Measurements from ENCODE around the gene ENTHD1.

Gene ENTHD1

DNA sequence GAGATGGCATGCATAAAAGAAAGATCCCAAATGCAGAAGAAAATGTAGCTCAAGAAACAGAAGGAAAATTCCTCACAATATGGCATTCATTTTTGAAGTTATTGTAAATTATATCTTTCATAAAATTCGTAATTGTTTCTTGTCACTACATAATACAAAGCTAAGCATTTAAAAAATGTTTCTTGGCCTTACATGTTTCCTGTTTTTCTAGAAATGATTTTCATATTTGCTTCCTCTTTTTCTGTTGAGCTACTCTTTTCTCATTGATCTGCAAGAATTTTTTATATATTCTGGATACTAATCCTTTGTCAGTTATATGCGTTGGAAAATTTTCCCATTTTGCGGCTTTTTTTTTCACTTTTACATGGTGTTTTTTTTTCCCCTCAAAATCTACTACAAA, 48.0 kb downstream of the ENTHD1 start:
- peaks cover 8% of the 10 kb centered on the region for H3K27me3 ChIP-seq (ENCODE audit: control insufficient read depth, low read length)
- no peaks in the 10 kb centered on the region for H3K36me3 ChIP-seq (ENCODE audit: control insufficient read depth, low read length)
- H3K9me3 ChIP-seq (ENCODE audit: control insufficient read depth, insufficient read depth, low read length), result no peaks in the 10 kb centered on the region
- H3K9me2 ChIP-seq (replicated peaks; ENCODE audit: control insufficient read depth, low read length), result no peaks in the 10 kb centered on the region
- no peak overlapping the region for H3K27ac ChIP-seq (ENCODE audit: low read depth, low read length)
- H4K20me1 ChIP-seq (ENCODE audit: control insufficient read depth, insufficient read depth, low read depth, low read length), result no peaks in the 10 kb centered on the region
- no peaks in the 10 kb centered on the region for H3K79me2 ChIP-seq (ENCODE audit: control insufficient read depth, low read length)
- no peak overlapping the region for H3K4me3 ChIP-seq (ENCODE audit: low read length)
- H3K4me2 ChIP-seq (ENCODE audit: low read length), result peak overlapping the region; percentile 30
- H3K4me1 ChIP-seq (ENCODE audit: control insufficient read depth, low read length), result peaks cover 17% of the 10 kb centered on the region
- no peaks in the 10 kb centered on the region for H3F3A ChIP-seq (ENCODE audit: control insufficient read depth, insufficient read depth)
- TF ChIP-seq CTCF (IDR thresholded peaks at IDR 0.05; ENCODE audit: low read depth, low read length, poor library complexity, severe bottlenecking) (no peak), EZH2phosphoT487 (IDR thresholded peaks at IDR 0.05; ENCODE audit: borderline replicate concordance, low read length) (no peak)

DNA sequence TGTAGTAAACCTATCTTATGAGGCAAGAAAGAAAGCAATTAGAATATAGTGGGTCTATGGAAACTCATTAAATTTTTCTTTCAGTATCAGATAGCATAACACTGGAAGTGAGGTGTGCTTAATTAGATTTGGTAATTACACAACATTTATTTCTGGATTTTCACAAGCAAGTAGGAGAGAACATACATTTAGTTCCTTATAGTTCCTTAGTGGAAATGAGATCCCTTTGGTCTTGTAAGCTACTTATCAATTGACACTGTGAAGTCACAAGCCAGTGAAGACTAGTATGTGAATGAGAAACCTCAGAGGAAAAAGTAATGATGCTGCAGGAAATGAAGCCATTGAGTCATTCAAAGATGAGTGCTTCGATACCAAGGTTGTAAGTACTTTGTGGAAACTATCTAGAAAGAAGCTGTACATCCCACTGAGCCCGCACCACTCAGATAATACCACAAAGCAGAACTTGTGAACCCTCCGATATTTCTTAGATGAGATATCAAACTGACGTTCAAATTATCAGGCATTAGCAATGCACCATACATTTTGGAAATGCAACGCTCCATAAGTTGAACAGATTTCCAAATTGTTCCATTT, 53.5 kb downstream of the ENTHD1 start:
- Histone ChIP-seq H3K9me3 (ENCODE audit: control insufficient read depth, insufficient read depth, low read length) (peaks cover 8% of the 10 kb centered on the region), H3K4me2 (ENCODE audit: low read length) (peak overlapping the region; percentile 53), H3K9me2 (replicated peaks; ENCODE audit: control insufficient read depth, low read length) (no peaks in the 10 kb centered on the region), H3K4me1 (ENCODE audit: control insufficient read depth, low read length) (peaks cover 31% of the 10 kb centered on the region), H3F3A (ENCODE audit: control insufficient read depth, insufficient read depth) (peaks cover 6% of the 10 kb centered on the region; the same call in 1 of the 2 replicates), H3K27ac (ENCODE audit: low read depth, low read length) (no peak overlapping the region), H3K4me3 (ENCODE audit: low read length) (no peak overlapping the region), H3K27me3 (ENCODE audit: control insufficient read depth, low read length) (peaks cover 5% of the 10 kb centered on the region; the same call in 1 of the 2 replicates), H3K36me3 (ENCODE audit: control insufficient read depth, low read length) (no peaks in the 10 kb centered on the region), H4K20me1 (ENCODE audit: control insufficient read depth, insufficient read depth, low read depth, low read length) (no peaks in the 10 kb centered on the region), H3K79me2 (ENCODE audit: control insufficient read depth, low read length) (no peaks in the 10 kb centered on the region)
- no peak for TF ChIP-seq CTCF (IDR thresholded peaks at IDR 0.05; ENCODE audit: low read depth, low read length, poor library complexity, severe bottlenecking)
- TF ChIP-seq EZH2phosphoT487 (IDR thresholded peaks at IDR 0.05; ENCODE audit: borderline replicate concordance, low read length), result no peak

DNA sequence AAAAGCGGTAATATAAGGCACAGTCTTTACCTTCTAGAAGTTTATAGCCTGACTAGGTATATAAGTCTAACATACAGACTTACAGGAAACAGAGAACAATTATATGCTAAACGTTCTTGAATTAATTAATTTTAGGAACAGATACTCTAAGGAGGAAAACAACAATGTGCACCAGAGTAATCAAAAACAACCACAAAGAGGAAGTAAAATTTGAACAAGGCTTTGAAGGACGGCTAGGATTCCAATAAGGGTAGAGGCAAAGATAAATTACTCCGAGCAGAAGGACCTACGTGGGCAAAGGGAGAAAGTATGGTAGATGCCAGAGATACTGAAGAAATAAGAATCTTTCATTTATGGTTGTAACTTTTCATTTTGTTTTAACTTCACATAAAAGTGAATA, 54.4 kb downstream of the ENTHD1 start:
- H3K27ac ChIP-seq (ENCODE audit: low read depth, low read length), result 0 out of 2 replicates have a peak overlapping the region, but pooled peaks have one; percentile 5
- no peaks in the 10 kb centered on the region; the same call in 1 of the 2 replicates for H3K27me3 ChIP-seq (ENCODE audit: control insufficient read depth, low read length)
- H3K79me2 ChIP-seq (ENCODE audit: control insufficient read depth, low read length), result no peaks in the 10 kb centered on the region
- TF ChIP-seq CTCF (IDR thresholded peaks at IDR 0.05; ENCODE audit: low read depth, low read length, poor library complexity, severe bottlenecking) (no peak), EZH2phosphoT487 (IDR thresholded peaks at IDR 0.05; ENCODE audit: borderline replicate concordance, low read length) (no peak)
- H3K4me3 ChIP-seq (ENCODE audit: low read length), result peak overlapping the region; percentile 18
- H3K4me2 ChIP-seq (ENCODE audit: low read length), result peak overlapping the region; percentile 53
- no peaks in the 10 kb centered on the region for H4K20me1 ChIP-seq (ENCODE audit: control insufficient read depth, insufficient read depth, low read depth, low read length)
- no peaks in the 10 kb centered on the region for H3K9me2 ChIP-seq (replicated peaks; ENCODE audit: control insufficient read depth, low read length)
- no peaks in the 10 kb centered on the region for H3K36me3 ChIP-seq (ENCODE audit: control insufficient read depth, low read length)
- peaks cover 8% of the 10 kb centered on the region for H3K9me3 ChIP-seq (ENCODE audit: control insufficient read depth, insufficient read depth, low read length)
- H3F3A ChIP-seq (ENCODE audit: control insufficient read depth, insufficient read depth), result peaks cover 6% of the 10 kb centered on the region; the same call in 1 of the 2 replicates
- peaks cover 26% of the 10 kb centered on the region for H3K4me1 ChIP-seq (ENCODE audit: control insufficient read depth, low read length)

All from DOHH2 (cell line).